ENCODE measurements around the gene APMAP.
A peak's percentile ranks its signal among the peaks of the same experiment; 100 is the strongest.
"Not testable (repeated sequence)": the region's sequence is repeated elsewhere in the genome, so short reads cannot be mapped to it uniquely, and the experiment has no call there.

APMAP gene

DNA sequence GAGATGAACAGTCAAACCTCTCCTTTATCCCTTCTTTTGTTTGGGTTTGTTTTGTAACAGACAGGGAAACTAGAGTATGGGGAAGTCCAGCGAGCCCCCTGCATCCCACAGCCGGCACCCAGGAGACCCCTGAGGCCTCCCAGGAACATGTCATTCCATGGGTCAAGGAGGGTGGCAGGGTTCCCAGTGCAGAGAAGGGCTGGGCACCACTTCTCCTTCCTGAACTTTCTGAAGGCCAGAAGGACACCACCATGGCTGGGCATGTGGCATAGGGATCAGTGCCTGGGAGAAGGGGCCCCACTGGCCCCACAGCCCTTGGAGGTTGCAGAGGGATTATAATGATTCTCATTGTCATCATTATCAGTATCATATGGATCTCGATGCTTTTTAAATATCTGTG is 57.4 kb downstream of the APMAP start:
- DNase-seq (ENCODE audit: low read depth in 2 of 2) = no peak

DNA sequence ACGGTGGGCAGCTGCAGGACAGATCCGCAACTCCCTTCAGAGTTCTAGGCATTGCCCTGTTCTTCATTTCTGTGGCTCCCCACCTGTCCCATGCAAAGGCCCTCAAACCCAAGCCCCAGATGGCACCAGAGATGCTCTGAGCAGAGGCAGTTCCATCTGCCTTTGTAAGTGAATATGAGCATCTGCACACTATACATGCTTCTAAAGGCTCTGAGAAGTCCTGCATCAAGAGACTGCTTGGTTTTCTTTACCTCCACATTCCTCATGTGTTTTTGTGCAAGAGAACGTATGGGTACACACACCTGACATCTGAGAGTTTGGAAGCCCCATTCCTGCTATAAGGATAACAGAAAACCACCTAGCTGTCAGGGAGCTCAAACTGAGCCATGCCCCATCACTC is 57.8 kb downstream of the APMAP start:
- no peak for DNase-seq (ENCODE audit: low read depth in 2 of 2)

DNA sequence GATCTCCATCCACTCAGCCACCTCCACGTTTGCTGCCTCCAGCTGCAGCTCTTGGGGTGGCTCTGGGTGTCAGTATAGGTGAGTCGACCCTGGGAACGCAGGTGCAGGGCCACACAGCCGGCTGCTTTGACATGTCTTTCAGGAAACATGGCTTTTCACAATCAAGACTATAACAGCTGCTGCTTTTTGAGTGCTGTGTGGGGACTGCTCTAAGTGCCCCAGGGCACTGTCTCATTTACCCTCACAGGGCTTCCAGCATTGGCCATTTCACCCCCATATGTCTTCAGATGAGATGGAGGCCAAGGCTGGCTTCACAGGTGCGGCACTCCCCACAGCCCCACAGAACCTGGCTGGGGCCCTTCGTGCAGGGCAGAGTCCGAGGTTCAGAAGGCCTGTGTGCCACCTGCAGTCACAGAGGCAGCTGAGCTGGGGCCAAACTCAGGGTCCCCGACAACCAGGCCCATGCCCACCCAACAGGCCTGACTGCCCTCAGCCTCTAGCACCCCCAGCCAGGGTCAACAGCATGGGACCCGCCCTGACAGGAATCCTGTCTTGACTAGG is 58.4 kb downstream of the APMAP start:
- no peak for DNase-seq (ENCODE audit: low read depth in 2 of 2)

DNA sequence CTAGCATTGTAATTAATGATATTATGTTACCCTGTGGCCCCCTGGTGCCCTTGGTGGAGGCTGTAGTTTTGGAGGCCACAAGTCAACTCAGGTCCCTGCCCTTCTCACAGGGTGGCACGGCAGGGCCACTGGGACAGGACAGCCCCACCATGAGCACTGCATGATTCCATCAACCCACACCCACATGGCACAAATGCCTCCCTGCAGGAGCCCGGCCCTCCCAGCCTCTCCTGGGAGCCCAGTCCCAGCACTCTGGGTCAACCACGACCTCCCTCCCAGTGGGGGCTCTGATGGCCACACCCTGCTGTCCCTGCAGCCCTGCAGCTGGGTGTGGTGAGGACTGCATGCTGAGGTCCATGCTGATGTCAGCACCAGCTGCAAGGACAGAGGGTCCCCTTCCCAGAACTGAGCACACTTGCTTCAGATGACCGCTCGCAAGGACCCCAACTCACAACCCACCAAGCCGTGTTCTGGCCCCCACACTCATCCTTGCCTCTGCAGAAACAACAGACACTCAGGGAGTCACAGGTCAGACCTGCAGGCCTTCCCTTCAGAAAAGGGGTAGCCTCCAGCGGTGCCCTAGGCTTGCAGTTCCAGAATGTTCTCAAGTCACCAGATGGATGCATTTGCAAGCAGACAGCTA is 59.2 kb downstream of the APMAP start:
- no peak for DNase-seq (ENCODE audit: low read depth in 2 of 2)

DNA sequence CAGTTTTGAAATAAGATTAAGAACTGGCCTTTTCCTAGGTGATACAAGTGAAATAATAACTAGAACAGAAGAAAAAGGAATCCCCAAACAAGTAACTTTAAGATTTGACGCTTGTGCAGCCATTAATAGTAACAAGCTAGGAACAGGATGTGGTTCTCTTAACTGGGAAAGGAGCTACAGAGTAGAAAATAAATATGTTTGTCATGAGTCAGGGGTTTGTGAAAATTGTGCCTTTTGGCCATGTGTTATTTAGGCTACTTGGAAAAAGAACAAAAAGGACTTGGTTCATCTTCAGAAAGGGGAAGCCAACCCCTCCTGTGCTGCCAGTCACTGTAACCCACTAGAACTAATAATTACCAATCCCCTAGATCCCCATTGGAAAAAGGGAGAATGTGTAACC is 60.7 kb downstream of the APMAP start:
- DNase-seq (ENCODE audit: low read depth in 2 of 2) = not testable (repeated sequence)

DNA sequence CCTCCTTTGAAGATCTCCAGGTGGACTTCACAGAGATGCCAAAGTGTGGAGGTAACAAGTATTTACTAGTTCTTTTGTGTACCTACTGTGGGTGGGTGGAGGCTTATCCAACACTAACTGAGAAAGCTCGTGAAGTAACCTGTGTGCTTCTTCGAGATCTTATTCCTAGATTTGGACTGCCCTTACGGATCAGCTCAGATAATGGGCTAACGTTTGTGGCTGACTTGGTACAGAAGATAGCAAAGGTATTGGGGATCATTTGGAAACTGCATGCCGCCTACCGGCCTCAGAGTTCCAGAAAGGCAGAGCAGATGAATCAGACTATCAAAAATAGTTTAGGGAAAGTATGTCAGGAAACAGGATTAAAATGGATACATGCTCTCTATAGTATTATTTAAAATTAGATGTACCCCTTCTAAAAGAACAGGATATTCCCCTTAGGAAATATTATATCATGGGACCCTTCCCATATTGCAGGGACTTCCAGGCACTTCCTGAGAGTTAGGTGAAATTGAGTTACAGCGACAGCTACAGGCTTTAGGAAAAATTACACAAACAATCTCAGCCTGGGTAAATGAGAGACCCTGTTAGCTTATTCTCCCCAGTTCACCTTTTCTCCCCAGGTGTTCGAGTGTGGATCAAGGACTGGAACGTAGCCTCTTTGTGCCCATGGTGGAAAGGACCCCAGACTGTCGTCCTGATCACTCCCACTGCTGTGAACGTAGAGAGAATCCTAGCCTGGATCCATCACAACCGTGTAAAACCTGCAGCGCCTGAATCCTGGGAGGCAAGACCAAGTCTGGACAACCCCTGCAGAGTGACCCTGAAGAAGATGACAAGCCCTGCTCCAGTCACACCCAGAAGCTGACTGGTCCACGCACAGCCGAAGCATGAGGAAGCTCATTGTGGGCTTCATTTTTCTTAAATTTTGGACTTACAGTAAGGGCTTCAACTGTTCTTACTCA is 61.5 kb downstream of the APMAP start:
- DNase-seq (ENCODE audit: low read depth in 2 of 2) = not testable (repeated sequence)

DNA sequence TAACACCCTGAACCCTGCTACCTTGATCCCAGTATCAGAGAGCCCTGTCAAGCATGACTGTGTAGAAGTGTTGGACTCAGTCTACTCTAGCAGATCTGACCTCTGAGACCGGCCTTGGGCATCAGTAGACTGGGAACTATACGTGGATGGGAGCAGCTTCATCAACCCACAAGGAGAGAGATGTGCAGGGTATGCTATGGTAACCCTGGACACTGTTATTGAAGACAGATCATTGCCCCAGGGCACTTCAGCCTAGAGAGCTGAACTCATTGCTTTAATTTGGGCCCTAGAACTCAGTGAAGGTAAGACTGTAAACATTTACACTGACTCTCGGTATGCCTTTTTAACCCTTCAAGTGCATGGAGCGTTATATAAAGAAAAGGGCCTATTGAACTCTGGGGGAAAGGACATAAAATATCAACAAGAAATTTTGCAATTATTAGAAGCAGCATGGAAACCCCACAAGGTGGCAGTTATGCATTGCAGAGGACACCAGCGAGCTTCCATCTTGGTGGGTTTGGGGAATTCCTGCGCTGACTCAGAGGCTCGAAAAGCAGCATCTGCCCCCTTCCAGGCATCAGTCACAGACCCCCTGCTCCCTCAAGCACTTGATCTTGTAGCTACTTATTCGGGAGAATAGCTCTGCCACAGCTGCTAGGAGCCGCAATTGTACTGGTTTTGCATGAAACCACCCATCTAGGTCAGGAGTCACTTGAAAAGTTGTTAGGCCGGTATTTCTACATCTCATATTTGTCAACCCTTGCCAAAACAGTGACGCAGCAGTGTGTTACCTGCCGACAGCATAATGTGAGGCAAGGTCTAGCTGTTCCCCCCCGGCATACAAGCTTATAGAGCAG is 62.5 kb downstream of the APMAP start:
- not testable (repeated sequence) for DNase-seq (ENCODE audit: low read depth in 2 of 2)

DNA sequence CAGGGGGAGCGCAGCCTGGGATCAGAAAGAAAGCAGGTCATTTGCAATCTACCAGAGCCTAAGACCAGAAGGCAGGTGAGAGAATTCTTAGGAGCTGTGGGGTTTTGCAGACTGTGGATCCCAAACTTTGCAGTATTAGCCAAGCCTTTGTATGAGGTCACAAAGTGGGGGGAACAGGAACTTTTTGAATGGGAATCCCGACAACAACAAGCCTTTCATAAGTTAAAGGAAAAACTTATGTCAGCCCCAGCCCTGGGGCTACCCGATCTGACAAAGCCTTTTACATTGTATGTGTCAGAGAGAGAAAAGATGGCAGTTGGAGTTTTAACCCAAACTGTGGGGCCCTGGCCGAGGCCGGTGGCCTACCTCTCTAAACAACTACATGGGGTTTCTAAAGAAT is 63.3 kb downstream of the APMAP start:
- DNase-seq (ENCODE audit: low read depth in 2 of 2) = not testable (repeated sequence)

DNA sequence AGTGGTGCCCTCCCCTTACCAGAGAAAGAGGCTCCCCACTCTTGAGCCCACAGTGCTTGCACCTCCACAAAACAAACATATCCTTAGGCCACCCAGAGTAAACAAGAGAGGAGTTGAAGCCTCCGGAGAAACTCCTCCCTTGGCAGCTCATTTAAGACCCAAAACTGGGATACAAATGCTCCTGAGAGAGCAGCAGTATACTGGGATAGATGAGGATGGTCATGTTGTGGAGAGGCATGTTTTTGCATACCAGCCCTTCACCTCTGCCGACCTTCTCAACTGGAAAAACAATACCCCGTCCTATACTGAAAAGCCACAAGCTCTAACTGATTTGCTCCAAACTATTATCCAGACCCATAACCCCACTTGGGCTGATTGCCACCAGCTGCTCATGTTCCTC is 71.8 kb downstream of the APMAP start:
- DNase-seq (ENCODE audit: low read depth in 2 of 2) = not testable (repeated sequence)

DNA sequence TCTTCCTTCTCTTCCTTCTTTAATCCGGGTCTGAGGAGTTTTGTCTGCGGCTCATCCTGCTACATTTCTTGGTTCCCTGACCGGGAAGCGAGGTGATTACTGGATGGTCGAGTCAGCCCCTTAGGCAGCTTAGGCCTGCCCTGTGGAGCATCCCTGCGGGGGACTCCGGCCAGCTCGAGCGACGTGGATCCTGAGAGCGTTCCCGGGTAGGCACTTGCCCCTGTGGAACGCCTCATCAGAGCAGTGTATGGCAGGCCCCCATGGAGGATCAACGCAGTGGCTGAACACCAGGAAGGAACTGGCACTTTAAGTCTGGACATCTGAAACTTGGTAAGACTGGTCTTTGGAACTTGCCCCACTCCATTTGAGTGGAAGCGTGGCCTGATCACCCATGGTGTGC is 72.9 kb downstream of the APMAP start:
- DNase-seq (ENCODE audit: low read depth in 2 of 2) = not testable (repeated sequence)

DNA sequence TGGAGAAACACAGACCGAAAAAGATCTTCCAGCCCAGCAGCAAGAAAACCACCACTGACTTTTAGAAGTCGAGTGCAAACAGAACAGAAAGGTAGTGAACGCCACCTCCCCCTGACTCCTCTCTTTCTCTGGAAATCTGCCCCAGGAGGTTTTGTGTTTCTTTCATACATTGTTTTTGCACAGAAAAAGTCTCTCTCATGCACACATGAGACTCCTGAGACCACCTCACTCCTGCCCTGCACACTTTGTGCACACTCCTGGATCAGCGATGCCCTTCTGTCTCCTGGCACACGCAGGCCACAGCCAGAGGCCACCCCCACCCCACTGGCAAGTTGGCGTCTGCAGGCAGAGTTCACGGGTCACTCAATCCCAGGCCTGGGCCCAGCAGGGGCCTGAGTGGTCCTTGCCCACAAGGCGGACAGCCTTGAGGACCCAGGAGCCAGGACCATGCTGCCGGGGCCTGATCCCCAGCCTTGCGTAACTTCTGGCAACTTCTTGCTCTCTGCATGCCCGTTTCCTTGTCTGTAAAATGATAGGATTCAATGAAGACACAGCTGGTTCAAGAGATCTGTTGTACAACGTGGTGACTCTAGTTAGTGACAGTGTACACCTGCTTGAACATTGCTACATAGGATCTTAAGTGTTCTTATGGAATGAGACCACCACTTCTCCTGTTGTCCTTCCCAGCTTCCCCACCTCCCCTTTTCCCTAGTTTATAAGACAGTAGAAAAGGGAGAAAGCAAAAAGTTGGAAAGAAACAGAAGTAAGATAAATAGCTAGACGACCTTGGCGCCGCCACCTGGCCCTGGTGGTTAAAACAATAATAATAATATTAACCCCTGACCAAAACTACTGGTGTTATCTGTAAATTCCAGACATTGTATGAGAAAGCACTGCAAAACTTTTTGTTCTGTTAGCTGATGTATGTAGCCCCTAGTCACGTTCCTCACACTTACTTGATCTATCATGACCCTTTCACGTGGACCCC is 73.7 kb downstream of the APMAP start:
- DNase-seq (ENCODE audit: low read depth in 2 of 2) = no peak

DNA sequence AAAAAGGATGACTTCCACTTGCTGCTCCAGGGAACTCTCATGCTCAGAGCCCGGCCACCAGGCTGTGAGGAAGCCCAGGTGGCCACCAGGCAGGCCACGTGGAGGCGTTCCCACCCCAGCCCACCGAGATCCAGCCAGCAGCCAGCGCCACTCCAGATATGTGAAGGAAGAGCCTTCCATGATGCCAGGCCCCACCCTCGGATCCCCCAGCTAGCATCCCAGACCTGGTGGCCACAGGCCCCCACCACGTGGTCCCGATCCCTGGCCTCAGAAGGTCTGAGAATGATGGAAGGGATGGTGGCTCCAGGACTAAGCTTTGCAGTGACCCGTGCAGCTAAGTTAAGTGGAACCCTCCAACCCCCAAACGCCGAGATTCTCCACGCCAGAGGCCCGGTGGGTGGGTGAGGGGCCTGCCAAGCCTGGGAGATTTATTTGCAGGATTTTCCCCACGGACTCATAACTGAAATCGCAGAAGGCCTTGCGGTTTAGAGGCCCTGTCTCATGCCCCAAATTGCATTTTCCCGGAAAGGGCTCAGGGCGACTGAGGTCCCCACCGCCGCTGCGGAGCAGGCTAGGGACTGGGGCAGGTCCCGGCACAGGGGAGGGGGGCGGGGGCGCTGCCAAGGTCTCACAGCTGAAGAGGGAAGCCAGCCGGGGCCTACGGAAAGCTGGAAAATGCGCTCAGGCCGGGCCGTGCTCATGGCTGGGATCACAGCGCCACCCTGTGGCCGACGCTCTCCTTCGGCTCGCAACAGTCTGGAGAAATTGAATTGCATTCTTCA is 74.6 kb downstream of the APMAP start:
- peak in 1 of 2 donors; percentile 16 for DNase-seq (ENCODE audit: low read depth in 2 of 2)

DNA sequence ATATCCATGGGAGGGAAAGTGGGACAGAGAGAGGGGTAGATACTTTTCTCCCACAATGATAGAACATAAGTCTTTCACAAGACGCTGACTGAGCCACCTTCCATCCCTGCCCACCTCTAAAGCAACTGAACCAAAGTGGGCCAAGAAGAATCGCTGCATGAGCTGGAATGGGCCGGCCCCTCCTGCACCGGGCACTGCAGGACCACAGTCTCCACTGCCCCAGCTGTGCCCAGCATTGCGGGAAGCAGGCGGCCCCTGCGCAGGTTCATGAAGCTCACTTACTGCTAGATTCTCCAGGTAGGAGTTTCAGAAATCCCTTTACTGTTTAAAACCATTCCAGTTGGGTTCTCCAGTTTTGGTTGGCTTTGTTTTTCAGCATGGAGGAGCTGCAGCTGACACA is 75.5 kb downstream of the APMAP start:
- DNase-seq (ENCODE audit: low read depth in 2 of 2) = no peak

DNA sequence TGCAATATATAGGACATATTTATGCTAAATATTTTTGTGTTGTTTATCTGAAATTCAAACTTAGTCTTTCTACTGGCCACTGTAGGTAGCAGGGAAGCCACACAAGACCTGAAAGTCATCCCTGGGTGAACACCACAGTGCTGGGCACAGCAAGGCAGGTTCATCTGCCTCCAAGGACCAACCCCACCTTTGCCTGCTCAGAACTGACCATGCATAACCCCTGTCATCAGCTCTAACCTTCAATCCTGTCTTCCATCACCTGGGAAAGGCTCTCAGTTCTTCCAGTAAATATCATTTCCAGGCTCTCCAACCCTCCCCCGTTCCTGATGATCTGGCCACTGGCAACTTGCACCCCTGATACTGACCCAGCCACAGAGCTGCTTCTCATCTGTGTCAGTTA is 76.1 kb downstream of the APMAP start:
- no peak for DNase-seq (ENCODE audit: low read depth in 2 of 2)

DNA sequence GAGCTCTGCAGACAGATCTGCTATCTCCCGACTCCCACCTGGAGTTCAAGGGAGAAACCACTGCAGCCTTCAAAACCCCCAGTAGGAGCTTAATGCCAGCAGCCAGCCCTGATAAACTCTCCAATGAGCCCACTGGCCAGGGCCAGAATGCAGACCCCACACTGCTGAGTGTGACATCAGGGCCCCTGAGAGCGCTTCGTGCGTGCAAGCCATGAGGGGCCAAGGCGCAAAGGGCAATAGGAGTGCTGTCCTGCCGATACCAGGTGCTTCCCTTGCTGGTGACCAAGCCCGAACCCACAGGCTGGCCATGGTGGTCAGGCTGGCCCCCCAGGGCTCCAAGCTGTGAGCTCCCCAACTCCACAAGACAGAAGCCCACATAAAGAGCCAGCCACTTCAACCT is 76.7 kb downstream of the APMAP start:
- no peak for DNase-seq (ENCODE audit: low read depth in 2 of 2)

DNA sequence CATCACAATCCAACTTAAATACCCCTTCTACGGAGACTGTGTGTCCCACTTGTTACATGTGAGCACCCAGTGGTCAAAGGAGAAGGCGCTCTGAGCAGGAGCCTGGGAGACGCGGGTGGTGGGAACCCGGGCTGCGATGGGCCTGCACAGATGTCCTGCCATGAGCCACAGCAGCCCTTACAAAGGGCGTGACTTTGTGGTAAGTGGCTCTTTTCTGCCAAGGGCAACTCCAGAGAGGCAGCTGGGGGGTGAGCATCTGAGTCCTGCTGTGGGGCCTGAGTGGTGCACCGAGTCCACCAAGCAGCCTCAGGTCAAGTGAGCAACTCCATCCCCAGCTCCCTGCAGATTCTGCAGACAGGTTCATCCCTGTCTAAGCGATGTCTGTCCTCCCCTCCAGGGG is 77.1 kb downstream of the APMAP start:
- DNase-seq (ENCODE audit: low read depth in 2 of 2) = no peak

DNA sequence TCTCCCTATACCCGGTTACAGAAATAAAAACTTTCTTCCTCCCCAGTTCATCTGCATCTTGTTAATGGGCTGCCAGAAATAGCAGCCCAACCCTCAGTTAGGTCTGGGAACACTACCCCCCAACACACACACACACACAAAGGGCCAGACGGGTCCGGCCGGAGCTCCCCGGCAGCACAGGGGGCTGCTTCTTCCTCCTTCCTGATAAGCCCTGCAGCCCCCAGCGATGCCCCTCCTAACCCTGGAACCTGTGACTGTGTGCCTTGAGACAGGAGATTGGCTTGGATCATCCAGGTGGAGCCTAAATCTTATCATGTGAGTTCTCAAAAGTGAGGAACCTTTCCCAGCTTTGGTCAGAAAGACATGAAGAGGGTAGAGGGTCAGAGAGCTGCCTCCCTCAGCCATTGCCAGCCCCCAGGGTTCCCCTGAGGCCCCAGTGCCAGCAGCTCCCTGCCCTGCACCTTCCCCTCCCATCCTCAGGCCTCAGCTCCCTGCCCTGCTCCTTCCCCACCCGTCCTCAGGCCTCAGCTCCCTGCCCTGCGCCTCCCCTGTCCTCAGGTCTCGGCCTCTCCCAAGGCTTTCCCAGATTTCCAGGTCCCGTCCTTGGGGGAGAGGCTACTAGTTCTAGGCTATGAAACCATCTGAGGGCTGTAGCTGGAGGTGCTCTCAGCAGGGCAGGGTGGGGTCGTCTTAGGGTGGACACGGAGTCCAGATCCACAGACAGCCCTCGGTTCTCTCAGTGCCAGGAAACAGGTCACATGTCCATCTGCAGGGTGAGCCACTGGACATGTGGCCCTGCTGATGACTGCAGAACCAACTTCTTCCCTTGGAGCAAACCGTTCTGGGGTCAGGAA is 77.9 kb downstream of the APMAP start:
- no peak for DNase-seq (ENCODE audit: low read depth in 2 of 2)

DNA sequence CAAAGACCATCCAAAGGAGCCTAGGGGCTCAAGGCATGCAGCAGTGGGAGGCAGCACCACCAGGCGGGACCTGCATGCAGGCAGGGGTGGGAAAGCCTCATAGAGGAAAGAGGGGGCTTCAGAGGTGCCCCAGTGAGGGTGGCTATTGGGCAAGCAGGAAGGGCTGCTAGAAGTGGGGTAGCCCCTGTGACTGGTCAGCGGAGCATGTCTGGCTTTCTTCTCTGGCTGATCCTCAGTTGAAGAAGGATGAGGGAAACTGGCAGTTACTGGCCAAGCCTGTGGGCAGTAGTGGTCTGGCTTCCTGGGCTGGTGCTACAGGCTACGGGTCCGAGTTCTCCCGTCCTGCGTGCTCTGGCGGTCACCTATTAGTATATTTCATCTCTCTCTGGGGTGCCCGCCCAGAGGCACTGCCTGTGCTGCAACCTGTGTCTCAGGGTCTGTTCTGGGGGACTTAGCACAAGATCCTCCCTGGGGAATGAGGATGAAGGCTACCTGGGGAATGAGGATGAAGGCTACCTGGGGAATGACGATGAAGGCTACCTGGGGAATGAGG is 79.4 kb downstream of the APMAP start:
- DNase-seq (ENCODE audit: low read depth in 2 of 2) = no peak

Data from stimulated activated CD8-positive, alpha-beta memory T cell treated with anti-CD3 and anti-CD28 coated beads, Interleukin-2, amount 100 ng/mL, for 1 hour (primary cell).